GM12891 (cell line): ENCODE results near the gene GPBAR1.

Source experiments
- POLR2A ChIP-seq: IDR thresholded peaks from 2 replicates; pipeline ENCODE4 v1.6.1; 2011; ENCODE audit warnings: low read depth, low read length, control low read depth
- POLR2AphosphoS5 ChIP-seq: IDR thresholded peaks from 2 replicates; pipeline ENCODE4 v1.6.1; 2011; ENCODE audit warnings: low read depth, low read length, control low read depth

- no peak for TF ChIP-seq POLR2A
- no peak; the same call in 1 of the 2 replicates for TF ChIP-seq POLR2AphosphoS5
These were observed 39.8 kb upstream of the GPBAR1 start for GRCh38 chr2:218221000-218221399.
